HEK293 (cell line): Measurements from ENCODE around the gene MPC1.

Experiments used
- BCL11B ChIP-seq: fragments of 450-650 bp; formaldehyde crosslinking; IDR thresholded peaks from 2 replicates; pipeline ENCODE4 v1.5.1; 2016; ENCODE audit warnings: low read depth, missing biosample characterization, missing genetic modification characterization
- CTCF ChIP-seq: fragments of 450-650 bp; formaldehyde crosslinking; IDR thresholded peaks from 2 replicates; pipeline ENCODE4 v1.5.1; 2016; ENCODE audit warnings: missing biosample characterization, missing genetic modification characterization
- EGR2 ChIP-seq: fragments of 450-650 bp; formaldehyde crosslinking; IDR thresholded peaks from 2 replicates; pipeline ENCODE4 v1.5.1; 2016; ENCODE audit warnings: low read depth, missing biosample characterization, missing genetic modification characterization
- HOXC10 ChIP-seq: sonication (generic); formaldehyde crosslinking; IDR thresholded peaks from 2 replicates; pipeline ENCODE4 v1.8.1; 2023; ENCODE audit warnings: mild to moderate bottlenecking, missing genetic modification reagents
- KLF1 ChIP-seq: fragments of 450-650 bp; formaldehyde crosslinking; IDR thresholded peaks from 2 replicates; pipeline ENCODE4 v1.5.1; 2016; ENCODE audit warnings: missing biosample characterization, missing genetic modification characterization
- OVOL3 ChIP-seq: fragments of 450-650 bp; formaldehyde crosslinking; IDR thresholded peaks from 2 replicates; pipeline ENCODE4 v1.5.1; 2016; ENCODE audit warnings: missing biosample characterization, missing genetic modification characterization
- PBX3 ChIP-seq: sonication (generic); formaldehyde crosslinking; IDR thresholded peaks from 2 replicates; pipeline ENCODE4 v1.8.1; 2022; ENCODE audit warnings: mild to moderate bottlenecking, moderate library complexity, missing genetic modification reagents
- SCRT2 ChIP-seq: fragments of 450-650 bp; formaldehyde crosslinking; IDR thresholded peaks from 2 replicates; pipeline ENCODE4 v1.5.1; 2016; ENCODE audit warnings: missing biosample characterization, missing genetic modification characterization
- SP2 ChIP-seq: fragments of 450-650 bp; formaldehyde crosslinking; IDR thresholded peaks from 2 replicates; pipeline ENCODE4 v1.5.1; 2016; ENCODE audit warnings: missing biosample characterization, missing genetic modification characterization
- ZBTB44 ChIP-seq: fragments of 450-650 bp; IDR thresholded peaks from 2 replicates; pipeline ENCODE4 v1.5.1; 2018; ENCODE audit warnings: missing biosample characterization, mild to moderate bottlenecking, missing genetic modification characterization
- ZNF132 ChIP-seq: fragments of 450-650 bp; formaldehyde crosslinking; IDR thresholded peaks from 2 replicates; pipeline ENCODE4 v1.5.1; 2017; ENCODE audit warnings: missing biosample characterization, missing genetic modification characterization, borderline replicate concordance
- ZNF2 ChIP-seq: fragments of 450-650 bp; formaldehyde crosslinking; IDR thresholded peaks from 2 replicates; pipeline ENCODE4 v1.5.1; 2016; ENCODE audit warnings: missing biosample characterization, missing genetic modification characterization
- ZNF202 ChIP-seq: fragments of 450-650 bp; formaldehyde crosslinking; IDR thresholded peaks from 2 replicates; pipeline ENCODE4 v1.5.1; 2016; ENCODE audit warnings: missing biosample characterization, missing genetic modification characterization, borderline replicate concordance
- ZNF26 ChIP-seq: fragments of 450-650 bp; formaldehyde crosslinking; IDR thresholded peaks from 2 replicates; pipeline ENCODE4 v1.5.1; 2016; ENCODE audit warnings: missing biosample characterization, missing genetic modification characterization
- ZNF341 ChIP-seq: fragments of 450-650 bp; formaldehyde crosslinking; IDR thresholded peaks from 2 replicates; pipeline ENCODE4; 2016; ENCODE audit warnings: low read depth, missing biosample characterization, missing genetic modification characterization
- ZNF391 ChIP-seq: fragments of 450-650 bp; formaldehyde crosslinking; IDR thresholded peaks from 2 replicates; pipeline ENCODE4 v1.5.1; 2016; ENCODE audit warnings: low read depth, missing biosample characterization, missing genetic modification characterization, borderline replicate concordance
- ZNF501 ChIP-seq: fragments of 450-650 bp; formaldehyde crosslinking; IDR thresholded peaks from 2 replicates; pipeline ENCODE4 v1.5.1; 2016; ENCODE audit warnings: missing biosample characterization, missing genetic modification characterization
- ZNF560 ChIP-seq: fragments of 450-650 bp; formaldehyde crosslinking; IDR thresholded peaks from 2 replicates; pipeline ENCODE4 v1.5.1; 2017; ENCODE audit warnings: missing biosample characterization, missing genetic modification characterization, borderline replicate concordance
- ZNF580 ChIP-seq: fragments of 450-650 bp; formaldehyde crosslinking; IDR thresholded peaks from 2 replicates; pipeline ENCODE4 v1.5.1; 2016; ENCODE audit warnings: missing biosample characterization, missing genetic modification characterization
- ZNF600 ChIP-seq: fragments of 450-650 bp; formaldehyde crosslinking; IDR thresholded peaks from 2 replicates; pipeline ENCODE4 v1.5.1; 2016; ENCODE audit warnings: missing biosample characterization, missing genetic modification characterization
- ZNF610 ChIP-seq: fragments of 450-650 bp; formaldehyde crosslinking; IDR thresholded peaks from 2 replicates; pipeline ENCODE4 v1.5.1; 2016; ENCODE audit warnings: missing biosample characterization, missing genetic modification characterization, borderline replicate concordance
- ZNF707 ChIP-seq: fragments of 450-650 bp; formaldehyde crosslinking; IDR thresholded peaks from 2 replicates; pipeline ENCODE4 v1.5.1; 2016; ENCODE audit warnings: missing biosample characterization, missing genetic modification characterization
- ZNF76 ChIP-seq: fragments of 450-650 bp; formaldehyde crosslinking; IDR thresholded peaks from 2 replicates; pipeline ENCODE4; 2016; ENCODE audit warnings: low read depth, missing biosample characterization, missing genetic modification characterization, borderline replicate concordance
- ZNF777 ChIP-seq: fragments of 450-650 bp; formaldehyde crosslinking; IDR thresholded peaks from 2 replicates; pipeline ENCODE4 v1.5.1; 2017; ENCODE audit warnings: missing biosample characterization, missing genetic modification characterization, borderline replicate concordance
- ZNF837 ChIP-seq: fragments of 450-650 bp; formaldehyde crosslinking; IDR thresholded peaks from 2 replicates; pipeline ENCODE4 v1.5.1; 2016; ENCODE audit warnings: missing biosample characterization, missing genetic modification characterization
- ZSCAN18 ChIP-seq: fragments of 450-650 bp; formaldehyde crosslinking; IDR thresholded peaks from 2 replicates; pipeline ENCODE4 v1.5.1; 2016; ENCODE audit warnings: missing biosample characterization, missing genetic modification characterization
- ZXDB ChIP-seq: fragments of 450-650 bp; formaldehyde crosslinking; IDR thresholded peaks from 2 replicates; pipeline ENCODE4 v1.5.1; 2016; ENCODE audit warnings: missing biosample characterization, missing genetic modification characterization
- TF ChIP-seq, protein P1 (sequence below): fragments of 450-650 bp; formaldehyde crosslinking; IDR thresholded peaks from 2 replicates; pipeline ENCODE4 v1.5.1; 2017; ENCODE audit warnings: missing biosample characterization, missing genetic modification characterization

Gene MPC1

GRCh38 chr6:166342349-166343149 lies 40.2 kb downstream of the MPC1 start, which contains the start of gene SFT2D1 (continued):
- peak; percentile 11; the same call in 1 of the 2 replicates for TF ChIP-seq SCRT2 (tag by site-specific recombination)
- 0 out of 2 replicates have a peak, but pooled peaks have one; percentile 40 for TF ChIP-seq ZNF600 (tag by site-specific recombination)
- TF ChIP-seq, protein P1, sequence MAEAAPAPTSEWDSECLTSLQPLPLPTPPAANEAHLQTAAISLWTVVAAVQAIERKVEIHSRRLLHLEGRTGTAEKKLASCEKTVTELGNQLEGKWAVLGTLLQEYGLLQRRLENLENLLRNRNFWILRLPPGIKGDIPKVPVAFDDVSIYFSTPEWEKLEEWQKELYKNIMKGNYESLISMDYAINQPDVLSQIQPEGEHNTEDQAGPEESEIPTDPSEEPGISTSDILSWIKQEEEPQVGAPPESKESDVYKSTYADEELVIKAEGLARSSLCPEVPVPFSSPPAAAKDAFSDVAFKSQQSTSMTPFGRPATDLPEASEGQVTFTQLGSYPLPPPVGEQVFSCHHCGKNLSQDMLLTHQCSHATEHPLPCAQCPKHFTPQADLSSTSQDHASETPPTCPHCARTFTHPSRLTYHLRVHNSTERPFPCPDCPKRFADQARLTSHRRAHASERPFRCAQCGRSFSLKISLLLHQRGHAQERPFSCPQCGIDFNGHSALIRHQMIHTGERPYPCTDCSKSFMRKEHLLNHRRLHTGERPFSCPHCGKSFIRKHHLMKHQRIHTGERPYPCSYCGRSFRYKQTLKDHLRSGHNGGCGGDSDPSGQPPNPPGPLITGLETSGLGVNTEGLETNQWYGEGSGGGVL, result no peak
- peak; percentile 25; the same call in 1 of the 2 replicates for TF ChIP-seq ZNF610 (tag by site-specific recombination)
- TF ChIP-seq KLF1 (tag by site-specific recombination), result peak; percentile 60
- peak; percentile 27 for TF ChIP-seq CTCF (tag by site-specific recombination)
- 0 out of 2 replicates have a peak, but pooled peaks have one; percentile 72 for TF ChIP-seq ZNF2 (tag by site-specific recombination)
- peak; percentile 96 for TF ChIP-seq ZNF501 (tag by site-specific recombination)
- TF ChIP-seq ZXDB, result peak; percentile 100
- TF ChIP-seq ZNF76 (tag by site-specific recombination), result peak; percentile 56; the same call in 1 of the 2 replicates
- TF ChIP-seq ZNF202 (tag by site-specific recombination), result 0 out of 2 replicates have a peak, but pooled peaks have one; percentile 27
- no peak for TF ChIP-seq ZNF132 (tag by site-specific recombination)
- TF ChIP-seq ZNF26, result no peak
- TF ChIP-seq ZBTB44 (tag by site-specific recombination), result no peak
- TF ChIP-seq BCL11B (tag by site-specific recombination), result peak; percentile 67; the same call in 1 of the 2 replicates
- TF ChIP-seq ZNF837 (tag by site-specific recombination), result no peak
- TF ChIP-seq EGR2 (tag by site-specific recombination), result peak; percentile 80
- peak; percentile 81 for TF ChIP-seq SP2 (tag by site-specific recombination)
- no peak for TF ChIP-seq ZNF341
- peak; percentile 67 for TF ChIP-seq ZNF580 (tag by site-specific recombination)
- no peak for TF ChIP-seq ZNF707 (tag by site-specific recombination)
- TF ChIP-seq ZSCAN18, result no peak
- no peak for TF ChIP-seq ZNF391 (tag by site-specific recombination)
- TF ChIP-seq ZNF777, result 0 out of 2 replicates have a peak, but pooled peaks have one; percentile 53
- no peak for TF ChIP-seq HOXC10 (CRISPR knock-in tag)
- TF ChIP-seq ZNF560, result no peak
- TF ChIP-seq PBX3 (CRISPR knock-in tag), result peak; percentile 57; the same call in 1 of the 2 replicates
- TF ChIP-seq OVOL3 (tag by site-specific recombination), result 0 out of 2 replicates have a peak, but pooled peaks have one; percentile 1
